Stimulated activated naive CD4-positive, alpha-beta T cell treated with Interleukin-2 at 50 U/mL for 16 hours (primary cell): ENCODE results near the gene TFR2.

Experiments used
- DNase-seq: peaks from one replicate; lab custom pipeline; 2025; lab: John Stamatoyannopoulos, UW

Gene TFR2

DNA sequence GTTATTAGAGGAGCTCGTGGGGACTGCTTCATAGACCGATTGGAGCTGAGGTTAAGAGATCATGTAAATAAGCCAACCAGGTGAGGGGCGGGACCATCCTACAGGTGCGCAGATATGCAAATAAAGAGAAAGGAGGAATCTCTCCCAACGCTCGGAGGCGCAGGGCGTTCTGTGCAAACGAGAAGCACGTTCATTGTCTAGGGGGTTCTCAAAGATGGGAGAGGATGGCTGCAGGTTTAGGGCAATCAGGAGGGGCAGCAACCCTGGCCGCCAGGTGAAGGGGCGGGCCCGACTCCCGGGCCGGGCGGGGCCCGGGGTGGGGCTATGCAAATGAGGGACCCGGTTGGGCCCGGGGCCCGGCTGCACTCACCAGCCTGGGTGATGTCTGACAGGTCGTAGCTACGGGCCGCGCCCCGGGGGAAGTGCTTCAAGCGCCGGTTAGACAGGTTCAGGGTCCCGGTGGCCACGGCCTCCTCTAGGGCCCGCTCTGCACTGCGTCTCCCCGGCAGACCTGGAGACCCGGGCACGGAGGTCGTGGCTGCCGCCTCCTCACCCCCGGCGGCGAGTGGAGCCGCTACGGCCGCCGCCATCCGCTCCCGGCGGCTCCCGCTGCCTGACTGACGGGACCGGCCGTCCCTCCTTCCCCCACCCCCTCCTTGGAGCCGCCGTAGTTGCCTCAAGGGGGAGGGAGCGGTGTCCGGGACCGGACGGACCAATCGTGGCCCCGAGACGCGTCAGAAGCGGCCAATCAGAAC is 55.7 kb downstream of the TFR2 start, which contains the start of gene LRCH4:
Gene LRCH4 (minus strand): TSS at position 619 of the 755 bp plus-strand sequence. CDS start 29 bp downstream, at position 590.
- peak; percentile 36 for DNase-seq

DNA sequence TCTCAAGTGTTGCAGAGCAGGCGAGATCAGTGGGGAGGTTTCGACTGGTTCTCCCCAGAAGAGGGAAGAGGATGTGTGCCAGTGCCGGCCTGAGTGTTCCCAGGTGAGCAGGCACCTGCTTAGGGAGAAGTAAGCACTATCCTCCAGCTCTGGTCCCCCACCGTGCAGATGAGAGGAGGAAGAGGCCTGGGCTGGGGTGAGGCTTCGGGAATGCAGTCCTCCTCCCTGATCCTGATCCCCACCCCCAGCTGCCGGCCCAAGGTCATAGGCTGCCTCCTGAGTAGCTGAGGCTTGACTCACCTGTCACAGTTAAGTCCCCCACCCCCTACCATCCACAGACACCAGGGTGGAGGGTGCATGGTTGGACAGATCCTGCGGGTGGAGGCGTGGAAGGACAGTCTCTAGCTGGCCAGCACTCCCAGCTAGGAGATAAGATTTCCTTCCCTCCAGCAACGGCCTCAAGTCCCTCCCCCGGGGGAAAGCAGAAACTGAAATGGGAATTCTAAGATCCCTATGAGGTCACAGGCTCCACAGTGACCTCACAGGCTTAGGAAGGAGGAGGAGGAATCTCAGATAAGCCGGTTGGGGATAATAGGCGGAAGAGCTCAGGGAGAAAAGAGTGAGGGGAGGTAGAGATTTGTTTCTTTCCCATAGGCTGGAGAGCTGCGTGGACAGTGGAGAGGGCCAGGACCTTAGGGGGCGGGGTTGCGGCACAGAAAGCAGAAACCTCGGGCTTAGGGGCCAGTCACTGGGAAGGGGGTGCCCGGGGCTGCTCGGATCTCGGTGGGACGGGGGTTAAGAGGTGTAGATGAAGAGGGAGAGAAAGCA is 56.5 kb downstream of the TFR2 start:
- DNase-seq: no peak

DNA sequence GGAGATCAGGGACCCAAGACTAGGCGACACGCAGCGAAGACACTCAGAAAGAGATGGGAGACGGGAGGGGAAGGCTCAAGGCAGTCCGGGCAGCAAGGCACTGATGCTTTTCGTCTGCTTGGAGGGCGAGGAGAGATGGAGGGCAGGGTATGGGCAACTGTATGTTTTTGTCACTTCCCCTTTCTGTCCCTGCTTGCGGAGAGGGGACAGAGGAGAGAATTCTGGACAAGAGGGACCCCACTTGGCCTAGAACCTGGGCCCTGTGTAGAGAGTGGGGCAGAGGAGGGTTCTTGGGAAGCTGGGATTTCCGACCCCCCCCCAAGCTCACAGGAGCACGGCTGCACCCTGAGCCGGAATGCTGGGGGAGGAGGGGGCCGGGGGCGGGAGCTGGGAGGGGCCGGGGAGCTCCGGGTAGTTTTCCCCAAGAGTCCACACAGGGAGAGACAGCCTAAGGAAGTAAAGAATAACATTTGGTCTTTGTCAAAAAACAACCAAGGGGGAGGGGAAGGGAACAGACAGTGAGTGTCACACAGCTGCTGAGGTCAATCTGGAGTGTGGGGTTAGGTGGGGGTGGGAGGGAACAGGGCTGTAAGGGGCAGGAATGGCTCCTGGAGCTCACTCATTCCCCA is 57.2 kb downstream of the TFR2 start:
- DNase-seq: no peak

DNA sequence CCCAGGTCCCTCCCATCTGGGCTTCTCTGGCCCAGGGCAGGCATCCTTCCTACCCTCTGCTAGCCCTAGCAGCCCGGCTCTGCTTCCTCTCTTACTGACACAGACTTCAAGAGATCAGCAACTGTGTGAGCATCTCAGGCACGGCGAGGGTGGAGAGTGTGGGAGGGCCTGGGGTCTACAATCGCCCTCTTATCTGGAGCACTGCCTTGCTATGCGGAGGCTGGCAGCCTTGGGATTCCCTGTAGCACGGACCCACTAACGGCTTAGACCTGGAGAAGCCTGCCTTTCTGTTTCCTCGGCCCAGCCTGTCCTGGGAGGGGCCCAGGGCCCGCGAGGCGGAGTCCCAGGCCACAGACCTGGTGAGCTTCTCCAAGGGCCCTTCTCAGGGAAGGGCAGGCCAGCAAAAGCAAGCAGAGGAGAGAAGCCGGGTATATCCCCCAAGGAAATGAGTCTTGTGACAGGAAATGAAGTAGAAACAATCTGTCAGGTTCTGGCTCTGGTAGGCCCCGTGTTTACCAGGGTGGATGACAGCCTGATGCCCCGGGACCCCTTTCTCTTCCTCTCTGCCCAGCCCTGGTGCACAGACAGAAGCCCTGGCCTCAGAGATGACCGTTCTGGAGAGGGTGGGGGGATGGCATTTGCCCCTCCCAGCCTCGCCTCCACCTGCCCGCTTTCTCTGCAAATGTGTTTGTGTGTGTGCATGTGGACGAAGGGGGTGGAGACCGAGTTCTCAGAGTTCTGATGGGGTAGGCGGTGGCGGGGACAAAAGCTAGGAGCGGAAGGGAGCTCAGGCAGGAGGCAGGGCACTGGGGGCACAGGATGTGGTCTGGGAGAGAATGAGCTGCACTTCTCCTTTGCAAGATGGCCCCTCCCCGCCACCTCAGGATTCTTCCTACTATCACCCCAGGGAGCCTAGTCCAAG is 58.0 kb downstream of the TFR2 start:
- peak; percentile 59 for DNase-seq

DNA sequence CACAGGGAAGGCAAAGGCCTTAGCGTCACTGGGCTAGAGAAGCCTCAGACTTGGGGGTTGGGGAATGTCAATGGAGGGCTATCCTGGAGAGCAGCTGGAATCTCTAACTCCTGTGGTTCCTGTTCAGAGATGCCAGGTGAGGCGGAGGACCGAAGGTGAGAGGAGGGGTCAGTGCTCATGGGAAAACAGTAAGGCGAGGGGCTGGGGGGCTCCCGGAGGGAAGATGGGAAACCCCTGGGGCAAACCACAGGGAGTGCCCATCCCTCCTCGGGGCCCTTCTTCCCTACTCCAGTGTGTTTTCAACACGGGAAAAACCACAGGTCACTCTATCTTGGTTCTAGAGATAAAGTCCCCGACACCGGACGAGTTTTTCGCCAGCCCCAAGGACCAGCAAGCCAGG is 58.7 kb downstream of the TFR2 start:
- no peak for DNase-seq

DNA sequence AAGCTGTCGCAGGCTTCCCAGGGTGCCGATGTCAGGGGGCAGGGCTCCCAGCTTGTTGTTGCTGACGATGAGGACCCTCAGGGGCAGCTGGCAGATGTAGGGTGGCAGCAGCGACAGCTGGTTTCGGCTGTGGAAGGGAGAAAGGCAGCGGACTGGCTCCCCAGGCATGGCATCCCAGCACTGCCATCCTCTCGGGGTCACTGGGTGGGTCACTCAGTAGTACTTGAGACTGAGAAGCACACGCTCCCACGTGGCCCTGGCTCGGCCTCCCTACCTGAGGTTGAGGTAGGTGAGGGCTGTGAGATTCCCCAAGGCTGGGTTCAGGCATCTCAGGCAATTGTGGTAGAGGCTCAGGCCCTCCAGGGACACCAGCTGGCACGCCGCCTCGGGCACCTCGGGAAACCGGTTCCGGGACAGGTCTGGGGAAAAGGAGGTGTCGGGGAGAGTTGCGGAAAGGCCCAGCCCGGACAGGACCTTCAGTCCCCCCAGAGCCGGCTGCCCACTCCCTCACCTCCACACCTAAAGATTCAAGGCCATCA is 59.2 kb downstream of the TFR2 start:
- no peak for DNase-seq

DNA sequence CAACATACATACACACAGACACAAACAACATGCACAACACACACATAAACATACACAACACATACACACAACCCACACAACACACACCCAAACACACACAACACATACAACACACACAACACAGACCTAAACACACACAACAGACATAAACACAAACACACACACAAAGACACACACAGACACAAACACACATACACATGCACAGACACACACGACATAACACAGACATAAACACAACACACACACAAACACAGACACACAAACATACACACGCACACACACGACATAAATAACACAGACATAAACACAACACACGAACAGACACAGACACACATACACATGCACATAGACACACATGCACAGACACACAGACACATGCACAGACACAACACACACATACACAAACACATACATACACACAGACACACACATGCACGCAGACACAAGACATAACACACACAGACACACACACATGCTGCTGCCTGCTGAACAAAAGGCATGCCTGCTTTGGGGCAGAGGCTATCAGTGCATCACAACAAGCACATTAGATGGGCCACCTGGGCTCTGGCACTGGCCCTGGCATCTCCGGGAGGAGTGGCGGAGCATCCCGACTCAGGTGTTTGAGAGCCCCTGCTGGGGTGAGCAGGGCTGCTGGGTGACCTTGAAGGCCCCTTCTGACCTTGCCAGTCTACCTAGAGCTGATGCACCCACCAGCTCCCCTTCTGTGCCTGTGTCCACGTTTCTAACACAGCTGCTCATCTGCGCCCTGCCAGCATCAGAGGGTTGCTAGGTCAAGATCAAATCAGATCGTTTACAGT is 60.7 kb downstream of the TFR2 start:
- no peak for DNase-seq

DNA sequence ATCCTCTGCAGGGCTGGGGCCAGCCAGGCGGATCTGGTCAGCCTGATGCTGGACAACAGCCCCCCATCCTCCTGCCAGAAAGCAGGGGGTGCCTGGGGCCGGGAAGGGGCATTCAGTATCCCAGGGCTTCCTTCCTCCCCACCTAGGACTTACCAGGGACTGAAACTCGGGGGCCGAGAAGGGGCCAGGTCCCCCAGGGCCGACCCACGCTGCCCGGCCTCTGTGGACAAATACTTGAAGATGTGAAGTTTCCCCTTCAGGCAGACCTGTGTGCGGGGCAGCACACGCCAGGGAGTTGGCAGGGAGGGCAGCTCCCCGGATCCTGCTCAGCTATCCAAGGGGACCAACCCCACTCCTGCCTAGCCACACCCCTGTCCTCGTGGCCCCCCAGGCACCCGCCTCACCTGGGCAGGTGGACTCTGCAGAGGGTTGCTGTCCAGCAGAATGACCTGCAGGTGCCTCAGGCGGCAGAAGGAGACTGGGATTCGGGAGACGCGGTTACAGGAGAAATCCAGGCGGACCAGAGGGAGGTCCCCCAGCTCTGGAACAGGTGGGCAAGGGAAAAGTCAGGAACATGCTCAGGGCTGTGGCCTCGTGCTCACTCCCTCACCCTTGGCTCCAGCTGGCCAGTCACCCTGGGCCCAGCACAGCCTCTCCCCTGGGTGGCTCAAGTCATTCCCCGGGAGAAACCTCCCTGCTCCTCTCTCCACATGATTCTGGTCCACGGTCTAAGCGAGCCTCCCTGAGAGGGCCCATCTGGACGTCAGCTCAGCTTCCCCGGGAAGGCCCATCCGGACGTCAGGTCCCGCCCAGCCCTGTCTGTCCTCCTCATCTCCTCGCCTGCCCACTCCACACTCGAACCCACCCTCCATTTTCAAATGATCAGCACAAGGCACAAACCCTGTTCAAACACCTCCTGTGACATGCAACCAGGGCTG is 62.8 kb downstream of the TFR2 start:
- DNase-seq: no peak

DNA sequence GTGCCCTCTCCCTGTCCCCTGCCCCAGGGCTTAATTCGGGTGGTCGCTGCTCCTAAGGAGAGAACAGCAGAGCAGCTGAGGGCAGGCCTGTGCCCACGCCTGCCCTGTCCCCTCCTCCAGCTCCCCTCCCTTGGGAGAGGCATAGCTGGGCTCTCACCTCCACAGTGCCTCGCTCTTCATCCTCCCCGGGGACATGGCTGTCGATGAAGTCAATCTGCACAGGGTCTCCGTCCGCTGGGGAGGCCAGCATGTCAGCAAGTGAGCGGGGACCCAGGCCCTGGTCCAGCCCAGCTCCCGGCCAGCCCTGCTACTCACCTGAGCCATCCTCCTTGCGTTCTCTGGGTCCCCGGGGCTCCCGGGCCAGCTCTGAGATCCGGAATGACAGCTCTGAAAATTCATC is 63.8 kb downstream of the TFR2 start:
- DNase-seq: no peak

DNA sequence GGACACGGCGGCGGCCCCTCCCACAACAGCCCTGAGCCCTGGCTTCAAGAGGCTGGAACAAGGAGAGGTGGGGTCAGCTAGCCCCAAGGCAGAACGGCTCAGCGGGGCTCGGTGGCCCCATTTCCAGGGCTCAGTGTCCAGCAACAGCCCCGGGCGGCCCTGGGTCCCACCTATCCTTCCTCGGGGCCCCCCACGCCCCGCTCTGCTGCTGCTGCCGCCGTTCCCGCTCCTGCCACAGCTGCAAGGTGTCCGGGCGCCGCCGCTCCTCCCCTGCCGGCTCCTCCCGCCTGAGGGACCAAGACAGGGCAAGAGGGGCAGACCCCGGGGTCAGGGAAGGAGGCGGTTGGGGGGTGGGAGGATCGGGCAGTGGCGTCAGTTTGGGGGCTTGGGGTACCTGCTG is 64.2 kb downstream of the TFR2 start:
- no peak for DNase-seq

DNA sequence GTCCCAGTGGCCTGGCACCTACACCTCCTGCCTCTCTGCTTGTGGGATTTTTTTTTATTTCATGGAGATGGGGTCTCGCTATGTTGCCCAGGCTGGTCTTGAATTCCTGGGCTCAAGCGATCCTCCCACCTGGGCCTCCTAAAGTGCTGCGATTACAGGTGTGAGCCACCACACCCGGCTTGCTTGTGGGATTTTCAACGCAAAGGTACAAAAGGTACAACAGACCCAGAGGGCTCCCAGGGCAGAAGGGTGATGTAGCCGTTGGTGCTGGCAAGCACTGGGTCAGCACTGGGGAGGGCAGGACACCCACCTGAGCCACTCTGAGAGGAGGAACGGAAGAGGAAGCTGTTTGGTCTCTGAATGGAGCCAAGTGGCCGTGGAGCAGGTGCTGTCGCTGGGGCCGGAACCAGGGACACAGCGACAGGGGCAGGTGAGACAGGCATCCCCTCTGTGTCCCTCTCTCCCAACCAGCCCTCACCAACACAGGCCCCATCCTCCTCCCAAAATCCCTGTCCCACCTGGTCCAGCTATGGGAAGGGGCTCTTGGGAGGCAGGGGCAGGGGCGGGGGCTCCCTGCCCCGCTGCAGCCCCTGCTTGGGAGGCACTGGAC is 64.9 kb downstream of the TFR2 start:
- DNase-seq: no peak

DNA sequence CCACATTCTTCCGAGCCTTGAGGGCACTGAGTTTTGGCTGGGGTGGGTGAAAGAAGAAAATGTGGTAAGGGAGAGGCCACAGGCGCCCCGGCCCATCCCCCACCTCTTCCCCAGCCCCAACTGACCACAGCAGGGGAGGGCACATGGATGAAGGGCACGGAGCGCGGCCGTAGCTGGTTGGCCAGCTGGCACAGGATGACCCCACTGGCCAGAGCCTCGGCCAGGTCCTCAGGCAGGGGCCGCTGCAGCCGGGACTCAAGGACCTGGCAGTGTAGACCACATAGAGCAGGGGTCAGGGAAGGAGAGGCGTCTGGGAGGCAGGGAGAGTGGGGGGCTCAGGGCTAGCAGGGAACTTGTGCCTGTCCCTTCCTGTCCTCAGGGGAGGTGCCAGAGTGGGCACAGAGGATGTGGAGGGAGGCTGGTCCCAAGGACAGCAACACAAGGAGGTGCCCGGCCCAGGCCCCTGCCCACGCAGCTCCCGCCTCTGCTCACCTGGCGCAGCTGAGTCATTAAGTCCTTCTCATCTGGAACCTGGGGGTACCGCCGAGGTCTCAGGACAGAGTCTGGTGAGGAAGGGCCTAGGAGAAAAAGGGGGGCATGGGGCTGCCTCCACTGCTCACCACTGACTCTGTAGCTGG is 65.5 kb downstream of the TFR2 start:
- DNase-seq: no peak

DNA sequence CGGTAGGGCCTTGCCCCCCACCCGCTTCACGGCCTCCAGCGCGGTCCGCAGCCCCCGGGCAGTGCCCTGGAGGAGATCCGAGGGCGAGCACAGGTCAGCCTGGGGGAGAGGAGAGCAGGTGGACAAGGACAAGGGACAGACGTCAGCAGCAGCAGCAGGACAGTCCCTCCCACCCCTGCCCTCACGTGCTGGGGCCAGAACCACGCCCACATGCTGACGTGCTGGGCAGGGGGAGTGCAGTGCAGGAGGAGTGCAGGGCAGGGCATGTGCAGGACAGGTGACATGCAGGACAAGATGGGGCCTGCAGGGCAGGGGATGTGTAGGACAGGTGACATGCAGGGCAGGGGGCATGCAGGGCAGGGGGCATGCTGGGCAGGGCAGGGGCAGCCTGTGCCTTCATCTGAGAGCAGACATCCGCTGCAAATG is 66.1 kb downstream of the TFR2 start:
- DNase-seq: no peak

DNA sequence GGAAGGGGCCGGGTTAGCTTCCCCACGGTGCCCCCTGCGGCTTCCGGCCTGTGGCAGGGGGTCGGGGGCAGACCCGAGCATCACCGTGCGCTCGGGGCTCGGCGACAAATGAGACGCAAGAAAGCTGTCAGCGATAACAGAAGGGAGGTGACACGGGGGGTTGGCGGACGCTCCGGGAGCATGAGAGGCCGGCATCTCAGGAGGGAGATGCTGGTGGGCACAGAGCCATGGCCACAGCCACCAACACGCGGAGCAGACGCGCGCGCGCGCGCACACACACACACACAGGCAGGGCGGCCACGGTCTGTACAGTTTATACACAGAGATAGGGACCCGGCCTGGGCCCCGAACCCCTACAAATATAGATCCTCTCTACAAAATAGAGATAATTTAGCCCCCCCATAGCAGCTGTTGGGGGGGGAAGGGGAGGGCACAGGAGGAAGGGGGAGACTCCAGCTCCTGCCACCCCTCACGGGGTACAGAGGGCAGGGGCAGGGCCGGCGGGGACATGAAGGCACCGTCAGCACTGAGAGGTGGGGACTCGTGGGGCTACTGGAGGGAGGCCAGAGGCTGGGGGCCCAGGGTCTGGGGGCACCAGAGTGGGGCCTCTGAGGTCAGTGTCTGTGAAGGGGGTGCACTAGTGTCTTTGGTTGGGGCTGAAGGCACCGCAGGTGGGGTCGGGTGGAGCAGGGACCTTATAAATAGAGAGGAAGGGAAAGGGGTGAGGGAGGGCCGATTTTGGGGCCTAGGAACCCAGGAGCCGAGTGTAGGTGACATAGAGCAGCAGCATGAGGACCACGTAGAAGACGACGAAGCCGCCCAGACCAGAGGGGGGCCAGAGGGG is 66.8 kb downstream of the TFR2 start:
- DNase-seq: no peak

DNA sequence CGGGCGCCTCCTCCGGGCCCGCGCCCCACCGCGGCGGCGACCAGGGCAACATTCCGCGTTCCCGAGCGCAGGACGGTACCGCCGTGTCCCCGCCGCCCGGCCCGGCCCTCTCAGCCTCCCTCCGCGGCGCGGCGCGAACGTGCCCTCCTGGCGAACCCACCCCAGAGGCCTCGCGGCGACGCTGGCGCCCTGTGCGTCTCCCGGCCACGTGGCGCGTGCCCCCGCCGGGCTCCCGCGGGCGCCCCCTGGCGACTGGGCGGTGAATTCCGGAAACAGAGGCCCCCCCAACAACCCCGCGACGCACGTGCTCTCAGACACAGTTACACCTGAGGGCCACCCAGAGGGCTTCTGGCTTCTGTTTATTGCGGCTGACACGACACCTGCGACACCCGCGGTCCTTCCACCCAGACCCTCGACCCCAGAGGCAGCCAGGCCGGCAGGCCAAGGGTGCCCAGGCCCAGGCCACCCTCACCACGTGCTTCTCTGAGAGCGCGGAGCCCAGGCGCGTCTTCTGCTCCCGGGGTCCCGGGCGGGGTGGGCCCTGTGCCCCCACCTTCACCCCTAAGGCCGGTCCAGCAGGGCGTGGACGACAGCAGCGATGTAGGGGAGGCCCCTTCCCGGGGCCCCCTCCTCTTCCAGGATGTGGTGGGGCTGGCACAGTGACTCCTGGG is 67.5 kb downstream of the TFR2 start, which contains the start of gene SAP25:
Gene SAP25 (minus strand): TSS at position 210 of the 671 bp plus-strand sequence. CDS start 158 bp downstream, at position 52.
- DNase-seq: no peak

DNA sequence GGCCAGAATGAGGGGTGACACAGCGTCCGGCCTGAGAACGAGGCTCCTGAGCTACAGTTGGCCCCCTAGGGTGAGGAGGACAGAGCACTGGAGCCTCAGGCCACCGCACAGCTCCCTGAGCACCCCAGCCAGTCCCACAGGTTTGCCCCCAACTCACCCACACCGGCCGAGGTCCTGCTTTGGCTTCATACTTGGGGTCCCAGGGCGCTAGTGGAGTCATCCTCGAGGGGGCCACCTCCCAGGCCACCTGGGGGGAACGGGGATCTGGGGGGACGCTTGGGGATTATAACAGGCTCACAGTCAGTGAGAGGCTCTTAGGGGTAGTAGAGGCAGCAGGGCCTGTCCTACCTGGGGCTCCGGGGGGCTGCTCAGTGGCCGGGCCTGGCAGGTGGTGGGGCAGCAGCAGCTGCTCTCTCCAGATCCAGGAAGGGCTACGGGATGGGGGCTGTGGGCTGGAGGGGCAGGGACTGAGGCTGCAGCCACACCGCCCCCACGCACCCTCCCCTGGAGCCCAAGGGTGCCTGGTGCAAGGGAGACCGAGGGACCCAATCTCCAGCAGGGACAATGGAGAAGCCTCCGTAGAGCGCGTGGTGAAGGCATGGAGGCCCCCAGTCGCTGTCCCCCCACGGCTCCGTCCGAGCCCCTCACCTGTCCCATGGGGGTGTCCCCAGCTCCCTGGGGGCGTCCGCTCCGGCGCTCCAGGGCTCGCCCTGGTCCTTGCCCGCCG is 68.2 kb downstream of the TFR2 start:
- no peak for DNase-seq
